Measurements from ENCODE around the gene ACTL10.
A peak's percentile ranks its signal among the peaks of the same experiment; 100 is the strongest.
"Not testable (repeated sequence)": the region's sequence is repeated elsewhere in the genome, so short reads cannot be mapped to it uniquely, and the experiment has no call there.

Gene ACTL10

GRCh38 chr20:33666293-33667244 is at the start of gene ACTL10:
Gene ACTL10 (plus strand): TSS chr20:33666943. CDS start chr20:33667498, 555 bp downstream.
- peak; percentile 82 for DNase-seq

DNA sequence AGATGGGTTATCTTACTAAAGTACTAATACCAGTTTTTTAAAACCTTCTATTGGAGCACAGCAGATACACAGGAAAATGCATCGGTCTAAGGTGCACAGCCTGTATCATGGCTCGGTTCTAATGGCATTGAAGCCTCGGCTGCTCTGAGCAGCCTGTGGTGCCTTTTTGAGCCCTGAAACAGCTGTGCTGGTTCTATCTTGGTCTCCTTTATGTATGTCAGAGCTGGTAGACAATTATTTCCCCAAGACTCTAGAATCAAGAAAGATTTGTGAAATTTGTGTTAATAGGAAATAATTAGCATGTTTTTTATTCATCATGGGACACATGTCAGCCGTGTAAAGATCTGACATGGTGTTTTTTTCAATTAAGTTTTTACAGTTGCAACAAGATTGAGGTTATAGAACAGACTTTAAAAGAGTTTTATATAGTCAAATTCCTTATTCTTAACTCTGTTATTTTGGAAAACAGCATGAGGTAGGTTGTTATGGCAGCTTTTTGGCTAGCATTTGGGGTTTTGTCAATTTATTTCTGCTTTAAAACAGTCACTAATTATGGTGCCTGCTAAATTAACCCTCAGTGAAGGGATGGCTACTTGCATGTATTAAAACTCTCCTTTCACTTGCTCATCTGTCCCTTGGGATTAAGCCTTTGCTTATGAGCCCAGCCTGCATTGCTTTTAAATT is 44.9 kb upstream of the ACTL10 start:
- no peak for DNase-seq

DNA sequence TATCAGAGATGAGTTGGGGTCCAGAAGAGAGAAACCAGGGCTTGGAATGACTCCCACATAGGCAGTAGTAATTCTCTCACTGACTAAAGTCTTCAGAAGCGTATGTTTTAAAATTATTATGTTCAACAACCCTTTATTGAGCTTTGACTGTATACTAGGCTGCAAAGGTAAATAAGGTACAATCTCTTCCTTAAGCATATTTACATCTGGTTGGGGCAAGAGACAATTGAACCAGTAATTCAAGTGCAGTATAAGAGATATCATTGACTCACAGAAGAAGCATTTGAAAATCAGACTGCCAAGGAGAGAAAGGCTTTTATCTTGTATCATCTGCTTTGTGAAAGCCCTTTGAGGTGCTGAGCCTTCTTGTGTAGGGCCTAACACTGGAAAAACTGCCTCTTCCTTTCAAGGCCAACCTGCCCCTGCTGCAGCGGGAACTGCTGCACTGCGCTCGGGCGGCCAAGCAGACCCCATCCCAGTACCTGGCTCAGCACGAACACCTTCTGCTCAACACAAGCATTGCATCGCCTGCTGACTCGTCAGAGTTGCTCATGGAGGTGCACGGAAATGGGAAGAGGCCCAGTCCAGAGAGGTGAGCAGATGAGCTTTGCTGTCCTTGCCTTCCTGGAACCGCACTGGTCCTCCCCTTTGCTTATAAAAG is 43.9 kb upstream of the ACTL10 start:
- DNase-seq: no peak

DNA sequence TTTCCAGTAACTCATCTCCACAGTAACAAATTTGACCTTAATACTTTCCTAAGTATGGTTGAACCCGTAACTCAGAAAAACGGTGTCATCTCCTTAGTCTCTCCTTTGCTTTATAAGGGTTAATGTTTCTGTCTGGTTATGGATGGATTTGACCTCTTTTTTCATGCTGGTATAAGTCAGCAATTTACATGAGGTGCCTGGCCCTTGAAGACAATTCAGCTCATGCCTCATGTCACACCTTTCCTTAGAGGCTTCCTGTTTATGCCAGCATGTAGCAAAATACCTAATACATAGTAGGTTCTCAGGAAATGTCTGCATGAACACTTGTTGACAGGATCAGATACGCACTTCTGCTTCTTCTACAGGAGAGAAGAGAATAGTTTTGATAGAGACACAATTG is 42.3 kb upstream of the ACTL10 start:
- no peak for DNase-seq

DNA sequence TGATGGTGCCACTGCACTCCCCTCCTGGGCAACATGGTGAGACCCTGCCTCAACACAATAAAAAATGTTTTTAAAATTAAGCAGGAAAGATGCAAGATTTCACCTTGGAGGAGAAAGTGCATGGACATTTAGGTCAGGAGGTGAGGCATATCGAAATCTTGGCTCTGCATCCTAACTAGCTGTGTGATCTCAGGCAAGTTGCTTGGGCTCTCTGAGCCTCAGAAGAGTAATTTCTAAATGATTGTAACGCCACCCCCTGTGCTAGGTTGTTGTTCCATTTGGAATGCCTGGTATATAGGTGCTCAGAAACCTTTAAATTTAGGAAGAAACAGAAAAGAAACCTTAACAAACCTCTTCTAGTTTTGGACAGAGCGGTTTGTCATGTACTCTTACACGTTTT is 40.6 kb upstream of the ACTL10 start:
- DNase-seq: no peak

GRCh38 chr20:33627577-33628216 is 39.0 kb upstream of the ACTL10 start:
- DNase-seq: no peak

GRCh38 chr20:33629533-33629932 is 37.2 kb upstream of the ACTL10 start:
- DNase-seq: no peak

DNA sequence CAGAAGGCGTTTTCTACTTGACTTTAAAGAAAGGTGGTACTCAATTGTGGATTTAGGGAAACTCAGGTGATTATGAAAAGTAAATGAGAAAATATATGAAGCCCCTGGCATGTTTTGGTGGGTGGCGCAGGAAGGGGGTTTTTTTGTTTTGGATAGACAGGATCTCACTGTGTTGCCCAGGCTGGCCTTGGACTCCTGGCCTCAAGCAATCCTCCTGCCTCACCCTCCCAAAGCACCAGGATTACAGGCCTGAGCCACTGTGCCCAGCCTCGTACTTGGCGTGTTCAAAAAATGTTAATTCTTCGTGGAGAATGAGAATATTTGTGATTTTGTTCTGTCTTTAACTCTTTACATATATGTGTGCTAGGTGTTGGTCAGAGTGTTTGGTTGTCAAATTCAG is 36.8 kb upstream of the ACTL10 start:
- no peak for DNase-seq

- no peak for DNase-seq
These were observed 36.2 kb upstream of the ACTL10 start for GRCh38 chr20:33630507-33630906.

DNA sequence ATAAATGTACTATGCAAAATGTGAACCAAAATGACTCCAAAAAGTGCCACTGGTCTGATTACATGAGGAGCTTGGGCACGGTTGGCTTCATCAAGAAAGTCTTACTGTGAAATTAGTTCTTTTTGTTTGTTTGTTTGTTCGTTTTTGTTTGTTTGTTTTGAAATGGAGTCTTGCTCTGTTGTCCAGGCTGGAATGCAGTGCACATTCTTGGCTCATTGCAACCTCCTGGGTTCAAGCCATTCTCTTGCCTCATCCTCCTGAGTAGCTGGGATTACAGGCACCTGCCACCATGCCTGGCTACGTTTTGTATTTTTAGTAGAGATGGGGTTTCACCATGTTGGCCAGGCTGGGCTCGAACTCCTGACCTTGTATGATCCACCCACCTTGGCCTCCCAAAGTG is 34.8 kb upstream of the ACTL10 start:
- DNase-seq: not testable (repeated sequence)

GRCh38 chr20:33635341-33635740 is 31.4 kb upstream of the ACTL10 start:
- no peak for DNase-seq

GRCh38 chr20:33636776-33637175 is 30.0 kb upstream of the ACTL10 start:
- no peak for DNase-seq

GRCh38 chr20:33640287-33640686 is 26.5 kb upstream of the ACTL10 start:
- no peak for DNase-seq

DNA sequence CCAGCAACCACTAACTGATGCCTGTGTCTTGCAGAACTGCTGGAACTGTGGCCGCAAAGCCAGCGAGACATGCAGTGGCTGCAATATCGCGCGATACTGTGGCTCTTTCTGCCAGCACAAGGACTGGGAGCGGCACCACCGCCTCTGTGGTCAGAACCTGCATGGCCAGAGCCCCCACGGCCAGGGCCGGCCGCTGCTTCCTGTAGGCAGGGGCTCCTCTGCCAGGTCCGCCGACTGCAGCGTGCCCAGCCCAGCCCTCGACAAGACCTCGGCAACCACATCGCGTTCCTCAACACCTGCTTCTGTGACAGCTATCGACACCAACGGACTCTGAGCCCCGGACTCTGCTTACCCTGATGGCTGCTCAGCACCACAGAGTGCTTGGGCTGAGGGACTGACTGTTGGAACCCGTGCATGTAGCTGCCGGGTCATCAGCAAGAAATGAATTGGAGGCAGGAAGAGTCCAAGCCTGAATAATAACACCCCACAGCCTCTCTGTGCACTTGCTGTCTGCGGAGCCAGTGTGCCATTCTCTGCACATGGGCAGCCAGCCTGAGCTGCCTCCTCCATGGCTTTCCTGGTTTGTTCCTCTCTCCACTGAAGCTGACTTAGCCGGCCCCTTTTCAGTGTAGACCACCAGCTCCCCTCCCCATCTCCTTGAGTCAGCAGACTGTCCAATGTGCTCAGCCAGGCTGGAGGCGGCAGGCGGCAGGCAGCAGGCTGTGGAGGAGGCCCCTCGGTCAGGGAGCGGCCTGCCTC is 22.3 kb upstream of the ACTL10 start:
- DNase-seq: no peak

GRCh38 chr20:33645072-33645358 is 21.7 kb upstream of the ACTL10 start:
- DNase-seq: no peak

DNA sequence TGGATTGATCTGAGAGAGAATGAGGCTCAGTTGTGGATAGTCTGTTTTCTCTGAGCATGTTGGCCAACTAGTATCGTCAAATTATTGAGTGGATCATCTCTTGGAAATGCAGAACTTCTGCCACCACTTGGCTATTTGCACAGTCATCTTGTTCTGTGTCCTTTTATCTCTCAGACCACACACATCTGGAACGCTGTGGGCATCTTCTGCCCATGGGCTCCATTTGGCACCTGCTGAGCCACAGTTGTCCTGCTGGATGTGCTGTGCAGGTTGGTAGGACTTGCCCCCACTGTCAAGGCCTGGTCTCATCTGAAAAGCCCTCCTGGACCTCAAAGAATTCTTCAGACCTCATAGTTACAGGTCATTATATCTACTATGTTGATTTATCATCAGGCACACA is 21.3 kb upstream of the ACTL10 start:
- DNase-seq: no peak

- no peak for DNase-seq
These were observed 20.6 kb upstream of the ACTL10 start for GRCh38 chr20:33646191-33646590.

GRCh38 chr20:33646959-33647602 is 19.7 kb upstream of the ACTL10 start:
- DNase-seq: not testable (repeated sequence)

DNA sequence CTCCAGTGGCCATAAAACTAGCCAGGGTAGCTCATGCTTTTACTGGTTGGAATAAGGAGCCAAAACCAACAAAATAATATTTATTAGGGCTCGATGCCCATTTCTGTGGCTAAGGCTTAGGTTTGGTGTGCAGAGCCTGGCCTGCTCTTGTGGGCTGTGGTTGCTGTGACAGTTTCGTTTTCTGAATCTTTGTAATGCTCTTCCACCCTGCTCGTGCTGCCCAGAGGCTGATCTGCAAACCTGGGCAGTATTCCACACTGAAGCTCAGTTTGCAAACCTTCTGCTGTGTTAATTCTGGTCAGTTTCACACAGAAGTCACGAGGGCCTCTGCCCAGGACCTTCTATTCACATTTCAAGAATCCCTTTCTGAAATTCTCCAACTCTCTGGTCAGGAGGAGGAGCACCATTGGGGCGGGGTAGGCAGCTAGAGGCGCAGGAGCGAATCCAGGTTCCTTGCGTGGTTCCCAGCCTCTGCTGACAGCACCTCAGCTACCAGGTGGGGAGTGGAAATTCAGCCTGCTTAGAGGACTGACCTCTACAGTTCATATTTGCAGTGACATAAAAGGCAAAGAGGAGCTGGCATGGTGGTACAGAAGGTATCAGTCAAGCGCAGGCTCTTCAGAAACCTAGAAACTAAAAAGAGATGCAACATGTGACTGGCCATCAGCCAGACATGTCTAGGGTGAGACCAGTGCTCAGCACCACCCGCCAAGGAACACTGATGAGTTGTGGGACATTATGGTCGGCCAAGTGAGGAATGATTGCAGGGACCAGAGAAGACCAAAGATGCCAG is 18.9 kb upstream of the ACTL10 start:
- DNase-seq: no peak

GRCh38 chr20:33648396-33649004 is 18.2 kb upstream of the ACTL10 start:
- DNase-seq: no peak

- DNase-seq: no peak
These were observed 17.5 kb upstream of the ACTL10 start for GRCh38 chr20:33649201-33649681.

All from stimulated activated CD4-positive, alpha-beta T cell treated with anti-CD3 and anti-CD28 coated beads, Interleukin-4, amount 100 ng/mL, for 1 hour (primary cell).